Skeletal muscle tissue (tissue), 4 donors: Measurements from ENCODE around the gene DYDC1. TPM values are rescaled to one million over a fixed set of nuclear protein-coding genes. Genes with fewer than 3 reads are reported as not detected.

ENCODE experiments used
- H3K27ac ChIP-seq: one replicate; pipeline ENCODE4 v1.7.0; 2013; ENCODE audit warnings: mild to moderate bottlenecking, low read depth, low read length, inconsistent platforms
- H3K27me3 ChIP-seq, 3 donors: one replicate each; pipeline ENCODE4 v1.7.0; 2013; ENCODE audit warnings: low read length in 3 of 3; ENCODE audit not compliant: control insufficient read depth in 3 of 3, insufficient read depth in 3 of 3
- H3K36me3 ChIP-seq, 3 donors: one replicate each; pipeline ENCODE4 v1.7.0; 2013; ENCODE audit warnings: low read length in 3 of 3; ENCODE audit not compliant: control insufficient read depth in 3 of 3, insufficient read depth in 3 of 3
- H3K4me1 ChIP-seq, 3 donors: one replicate each; pipeline ENCODE4 v1.7.0; 2013; ENCODE audit warnings: low read length in 3 of 3, mild to moderate bottlenecking in 3 of 3; ENCODE audit not compliant: control insufficient read depth in 3 of 3, insufficient read depth in 3 of 3
- H3K4me3 ChIP-seq, 3 donors: one replicate each; pipeline ENCODE4 v1.7.0; 2013; ENCODE audit warnings: low read length in 3 of 3
- H3K9ac ChIP-seq, 3 donors: one replicate each; pipeline ENCODE4 v1.7.0; 2013; ENCODE audit warnings: low read length in 3 of 3, mild to moderate bottlenecking in 3 of 3, moderate library complexity in 2 of 3, low read depth in 1 of 3
- H3K9me3 ChIP-seq, 3 donors: one replicate each; pipeline ENCODE4 v1.7.0; 2013; ENCODE audit warnings: low read length in 3 of 3; ENCODE audit not compliant: control insufficient read depth in 3 of 3
- total RNA-seq: library from RNA; depleted of rRNA; stranded (reverse); fragments of >200 nt; gene quantifications from one replicate; pipeline ENCODE4 v1.2.3, GENCODE V29; 2014
- donor health status: Osteomylitis.

The DYDC1 gene
- not detected for total RNA-seq

GRCh38 chr10:80356563-80356988 is at the start of gene DYDC1, which contains the start of gene DYDC2:
Gene DYDC1 (minus strand): TSS chr10:80356755. CDS start chr10:80352601, 4,154 bp downstream.
Gene DYDC2 (plus strand): TSS chr10:80356781. CDS start chr10:80362444, 5,663 bp downstream.
- Histone ChIP-seq H3K4me1 (peaks cover 2 to 5% (median 3%) of the 10 kb centered on the region in 3 donors), H3K36me3 (no peaks in the 10 kb centered on the region), H3K27ac (no peak within 1 kb of the TSS), H3K4me3 (peak within 1 kb of the TSS; percentile 23 to 60 (median 52)), H3K9me3 (no peaks in the 10 kb centered on the region), H3K9ac (peak within 1 kb of the TSS in 1 of 3 donors; percentile 33), H3K27me3 (peaks cover 9 to 21% (median 16%) of the 10 kb centered on the region in 3 donors)

DNA sequence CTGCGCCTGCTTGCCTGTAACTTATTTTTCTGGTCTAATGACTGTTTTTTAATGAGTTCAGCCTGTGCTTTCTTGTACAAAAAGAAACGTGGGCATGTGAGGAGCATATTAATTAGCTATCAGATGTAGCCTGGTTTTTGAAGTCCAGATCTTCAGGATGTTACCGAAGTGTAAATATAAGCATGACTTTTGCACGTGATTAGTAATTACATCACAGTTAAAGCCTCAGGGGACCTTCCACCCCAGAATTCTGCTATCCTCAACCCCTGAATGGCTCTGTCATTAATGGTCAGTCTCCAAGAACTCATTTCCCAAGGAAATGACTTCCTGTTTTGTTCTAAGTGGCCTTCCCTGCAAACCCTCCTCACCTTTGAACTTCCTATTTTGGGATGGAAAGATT is 49.6 kb upstream of the DYDC1 start:
- peak overlapping the region; percentile 41 for H3K27ac ChIP-seq

DNA sequence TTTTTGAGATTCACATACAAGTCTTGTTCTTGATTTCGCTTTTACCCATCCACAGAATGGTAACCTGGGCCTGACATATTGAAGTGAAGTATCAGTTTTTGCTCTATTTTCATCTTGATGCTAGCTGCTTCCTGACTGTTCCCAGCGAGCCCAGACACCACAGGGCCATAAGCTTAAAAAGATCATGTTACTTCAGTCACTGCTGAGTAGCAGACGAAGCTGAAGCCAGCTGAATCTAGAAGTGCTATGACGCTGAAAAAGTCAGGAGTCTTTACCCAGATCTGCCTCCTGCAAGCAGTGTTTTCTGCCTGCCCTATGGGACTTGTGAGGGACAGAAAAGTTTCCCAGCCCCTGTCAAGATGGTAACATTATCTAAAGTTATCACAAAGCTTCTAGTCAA is 49.1 kb upstream of the DYDC1 start:
- Histone ChIP-seq H3K9ac (no peak overlapping the region), H3K27me3 (no peaks in the 10 kb centered on the region), H3K27ac (peak overlapping the region; percentile 41), H3K4me1 (peaks cover 25 to 28% (median 25%) of the 10 kb centered on the region in 3 donors), H3K9me3 (no peaks in the 10 kb centered on the region), H3K36me3 (no peaks in the 10 kb centered on the region), H3K4me3 (no peak overlapping the region)

More for the DNA sequence above, 49.6 kb upstream of the DYDC1 start:
- H3K27me3 ChIP-seq, result no peaks in the 10 kb centered on the region
- H3K4me3 ChIP-seq, result no peak overlapping the region
- no peaks in the 10 kb centered on the region for H3K36me3 ChIP-seq
- H3K9ac ChIP-seq, result no peak overlapping the region
- H3K9me3 ChIP-seq, result no peaks in the 10 kb centered on the region
- peaks cover 31 to 32% (median 31%) of the 10 kb centered on the region in 3 donors for H3K4me1 ChIP-seq

- Histone ChIP-seq H3K27ac (no peak overlapping the region), H3K36me3 (no peaks in the 10 kb centered on the region), H3K27me3 (no peaks in the 10 kb centered on the region), H3K4me1 (peaks cover 19 to 24% (median 19%) of the 10 kb centered on the region in 3 donors), H3K9me3 (no peaks in the 10 kb centered on the region), H3K4me3 (no peak overlapping the region), H3K9ac (no peak overlapping the region)
Observed at GRCh38 chr10:80405035-80405434, 48.5 kb upstream of the DYDC1 start.

- Histone ChIP-seq H3K27me3 (no peaks in the 10 kb centered on the region), H3K36me3 (no peaks in the 10 kb centered on the region), H3K4me1 (peaks cover 0 to 3% (median 3%) of the 10 kb centered on the region in 3 donors), H3K9ac (no peak overlapping the region), H3K9me3 (no peaks in the 10 kb centered on the region), H3K27ac (no peak overlapping the region), H3K4me3 (no peak overlapping the region)
Observed at GRCh38 chr10:80400136-80400804, 43.7 kb upstream of the DYDC1 start.

DNA sequence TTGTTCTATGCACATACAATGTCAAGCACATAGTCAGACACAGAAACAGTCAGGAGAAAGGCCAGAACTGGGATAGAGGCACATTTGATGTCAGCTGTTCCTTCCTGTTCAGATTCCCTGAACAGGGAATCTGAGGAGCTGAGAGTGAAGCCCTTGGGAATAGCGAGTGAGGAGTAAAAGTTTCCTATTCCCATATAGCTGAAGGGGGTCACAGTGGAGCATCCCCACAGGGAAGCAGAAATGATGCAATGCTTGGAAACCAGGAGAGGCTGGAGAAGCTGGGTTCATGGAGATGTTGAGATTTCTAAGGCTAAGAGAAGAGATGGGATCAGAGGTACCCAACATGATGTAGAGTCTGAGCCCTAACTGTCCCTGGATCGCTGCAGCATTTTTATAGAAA is 40.5 kb upstream of the DYDC1 start:
- Histone ChIP-seq H3K9me3 (no peaks in the 10 kb centered on the region), H3K36me3 (no peaks in the 10 kb centered on the region), H3K4me3 (no peak overlapping the region), H3K4me1 (no peaks in the 10 kb centered on the region), H3K9ac (no peak overlapping the region), H3K27ac (no peak overlapping the region), H3K27me3 (no peaks in the 10 kb centered on the region)

- Histone ChIP-seq H3K9ac (no peak overlapping the region), H3K4me3 (no peak overlapping the region)
Observed at GRCh38 chr10:80394358-80394916, 37.9 kb upstream of the DYDC1 start.

GRCh38 chr10:80392250-80392649 is 35.7 kb upstream of the DYDC1 start:
- Histone ChIP-seq H3K9me3 (no peaks in the 10 kb centered on the region), H3K27me3 (no peaks in the 10 kb centered on the region), H3K4me3 (no peak overlapping the region), H3K36me3 (no peaks in the 10 kb centered on the region), H3K9ac (no peak overlapping the region), H3K27ac (no peak overlapping the region), H3K4me1 (peaks cover 5 to 6% (median 6%) of the 10 kb centered on the region in 3 donors)

More at GRCh38 chr10:80394358-80394916, 37.9 kb upstream of the DYDC1 start:
- Histone ChIP-seq H3K4me1 (no peaks in the 10 kb centered on the region), H3K27me3 (no peaks in the 10 kb centered on the region), H3K27ac (no peak overlapping the region), H3K9me3 (no peaks in the 10 kb centered on the region), H3K36me3 (no peaks in the 10 kb centered on the region)

DNA sequence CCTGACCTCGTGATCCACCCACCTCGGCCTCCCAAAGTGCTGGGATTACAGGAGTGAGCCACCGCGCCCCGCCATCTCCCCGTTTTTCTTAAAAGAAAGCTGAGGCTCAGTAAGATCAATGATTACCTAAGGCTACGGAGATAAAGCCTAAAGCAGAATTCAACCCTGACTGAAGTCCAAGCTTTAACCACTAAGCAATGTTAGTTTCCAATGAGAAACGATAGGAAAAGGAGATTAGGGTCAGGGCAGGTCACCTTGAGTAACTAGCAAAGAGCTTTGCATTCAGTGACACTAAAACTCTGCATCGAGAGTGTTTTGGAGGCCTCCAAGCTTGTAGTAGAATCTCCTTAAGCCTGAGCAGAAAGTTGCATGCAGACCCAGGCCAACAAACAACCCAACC is 34.2 kb upstream of the DYDC1 start:
- no peak overlapping the region for H3K9ac ChIP-seq
- no peak overlapping the region for H3K27ac ChIP-seq
- no peaks in the 10 kb centered on the region for H3K27me3 ChIP-seq
- H3K4me1 ChIP-seq, result peaks cover 5 to 6% (median 6%) of the 10 kb centered on the region in 3 donors
- no peaks in the 10 kb centered on the region for H3K9me3 ChIP-seq
- H3K36me3 ChIP-seq, result no peaks in the 10 kb centered on the region
- H3K4me3 ChIP-seq, result no peak overlapping the region

DNA sequence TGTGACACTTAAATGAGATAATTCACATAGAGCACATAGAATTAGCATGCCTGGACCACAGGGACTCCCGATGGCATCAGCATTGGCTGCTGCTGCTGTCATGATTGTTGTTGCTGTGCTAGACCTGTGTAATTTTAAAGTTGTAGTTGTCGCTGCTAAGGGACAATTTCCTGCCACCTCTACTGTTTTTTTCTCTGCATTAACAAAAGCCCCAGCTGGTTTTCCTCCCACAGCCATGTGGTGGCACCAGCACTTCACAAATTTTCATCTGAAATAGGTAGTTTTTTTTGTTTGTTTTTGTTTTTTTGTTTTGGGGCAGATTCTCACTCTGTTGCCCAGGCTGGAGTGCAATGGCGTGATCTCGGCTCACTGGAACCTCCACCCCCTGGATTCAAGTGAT is 26.4 kb upstream of the DYDC1 start:
- no peaks in the 10 kb centered on the region for H3K27me3 ChIP-seq
- H3K36me3 ChIP-seq, result no peaks in the 10 kb centered on the region
- peaks cover 0 to 2% (median 2%) of the 10 kb centered on the region in 3 donors for H3K4me1 ChIP-seq
- H3K9ac ChIP-seq, result no peak overlapping the region
- H3K9me3 ChIP-seq, result no peaks in the 10 kb centered on the region
- H3K4me3 ChIP-seq, result peak overlapping the region in 1 of 3 donors; percentile 41
- no peak overlapping the region for H3K27ac ChIP-seq
